CD4-positive, alpha-beta T cell treated with Interleukin-17A for 1 hour (primary cell): ENCODE data around the gene MXD4.

Experiments
- DNase-seq: peaks from one replicate; pipeline ENCODE4 v3.0.0-alpha.2; 2020

The MXD4 gene

DNA sequence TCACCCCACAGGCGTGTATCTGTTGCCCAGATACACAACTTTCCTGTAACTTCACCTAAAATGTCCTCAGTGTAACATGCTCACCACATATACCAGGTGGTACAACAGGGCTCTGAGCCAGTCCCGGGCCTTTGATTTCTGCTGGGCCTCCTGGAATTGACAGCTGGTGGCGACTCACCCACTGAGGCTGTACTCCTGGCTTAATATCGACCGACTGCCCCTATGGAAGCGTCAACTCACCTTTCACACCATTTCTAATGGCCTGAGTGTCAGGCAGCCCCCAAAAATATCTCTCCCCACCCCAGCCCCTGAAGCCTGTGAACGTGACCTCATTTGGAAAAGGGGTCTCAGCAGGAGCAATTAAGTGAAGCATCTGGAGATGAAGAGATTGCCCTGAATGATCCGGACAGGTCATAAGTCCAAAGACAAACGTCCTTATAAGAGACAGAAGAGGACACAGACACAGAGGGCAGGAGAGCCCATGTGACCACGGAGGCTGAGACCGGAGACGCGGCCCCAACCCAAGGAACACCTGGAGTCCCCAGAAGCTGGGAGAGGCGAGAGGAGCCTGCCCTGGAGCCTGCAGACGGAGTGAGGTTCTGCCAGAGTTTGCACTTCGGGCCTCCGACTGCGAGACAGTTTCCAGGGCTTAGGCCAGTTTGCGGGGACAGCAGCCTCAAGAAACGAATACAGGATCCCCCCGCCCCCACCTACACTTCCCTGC, 12.6 kb upstream of the MXD4 start:
- no peak for DNase-seq

- no peak for DNase-seq
Observed at GRCh38 chr4:2273657-2274319, 11.9 kb upstream of the MXD4 start.

DNA sequence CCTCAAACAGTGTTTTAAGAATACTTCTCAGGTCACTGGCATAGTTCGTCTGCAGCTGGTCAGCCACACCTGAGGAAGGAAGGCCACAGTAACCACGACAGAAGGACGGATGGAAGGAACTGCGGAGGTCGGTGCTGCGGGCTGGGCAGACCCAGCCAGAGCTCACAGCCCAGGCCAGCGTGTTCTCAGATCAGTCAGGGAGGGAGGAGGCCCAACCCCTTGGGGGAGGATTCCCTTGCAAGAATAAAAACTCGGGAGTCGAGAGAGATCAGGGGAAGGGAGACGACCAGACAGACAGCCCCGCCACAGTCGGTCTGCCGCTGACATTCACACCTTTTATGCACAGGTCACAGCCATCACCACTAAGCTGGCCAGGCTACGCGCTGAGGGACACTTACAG, 11.3 kb upstream of the MXD4 start:
- DNase-seq, result no peak

- DNase-seq, result no peak
Observed at GRCh38 chr4:2272828-2273120, 10.9 kb upstream of the MXD4 start.

DNA sequence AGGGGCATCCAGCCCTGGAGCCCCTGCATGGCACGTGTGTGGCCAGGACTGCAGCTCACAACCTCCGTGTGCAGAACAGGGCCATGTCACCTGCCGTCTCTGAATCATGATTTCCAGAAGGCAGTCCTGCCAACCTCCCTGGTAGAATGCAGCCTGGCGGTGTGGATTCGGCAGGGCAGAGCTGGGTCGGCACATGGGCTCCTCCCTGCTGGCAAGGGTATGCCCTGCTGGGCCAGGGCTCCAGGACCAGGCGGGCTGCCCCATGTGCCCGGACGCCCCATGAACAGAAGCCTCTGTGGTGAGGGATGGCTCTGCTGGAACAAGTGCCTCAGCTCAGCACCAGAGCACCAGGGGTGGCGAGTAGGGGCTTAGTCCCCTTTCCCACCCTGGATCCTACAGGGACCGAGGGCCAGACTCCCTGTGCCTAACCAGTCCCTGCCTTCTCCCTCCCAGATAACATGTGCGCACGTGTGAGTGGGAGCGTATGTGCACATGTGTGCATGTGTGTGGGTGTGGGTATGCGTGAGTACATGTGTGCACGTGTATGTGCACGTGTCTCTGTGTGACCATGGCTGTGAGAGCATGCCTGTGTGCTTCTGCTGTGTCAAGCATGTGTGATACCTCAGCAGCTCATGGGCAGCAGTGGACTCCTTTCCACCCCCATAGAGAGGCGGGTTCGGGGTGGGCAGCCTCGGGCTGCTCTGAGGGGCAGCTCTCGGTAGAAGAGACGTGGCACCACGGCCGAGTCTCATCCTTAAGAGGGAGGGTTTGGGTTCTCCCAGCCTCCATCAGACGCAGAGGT, 10.3 kb upstream of the MXD4 start:
- DNase-seq, result no peak

GRCh38 chr4:2271279-2272025, 9.5 kb upstream of the MXD4 start:
- DNase-seq, result no peak

DNA sequence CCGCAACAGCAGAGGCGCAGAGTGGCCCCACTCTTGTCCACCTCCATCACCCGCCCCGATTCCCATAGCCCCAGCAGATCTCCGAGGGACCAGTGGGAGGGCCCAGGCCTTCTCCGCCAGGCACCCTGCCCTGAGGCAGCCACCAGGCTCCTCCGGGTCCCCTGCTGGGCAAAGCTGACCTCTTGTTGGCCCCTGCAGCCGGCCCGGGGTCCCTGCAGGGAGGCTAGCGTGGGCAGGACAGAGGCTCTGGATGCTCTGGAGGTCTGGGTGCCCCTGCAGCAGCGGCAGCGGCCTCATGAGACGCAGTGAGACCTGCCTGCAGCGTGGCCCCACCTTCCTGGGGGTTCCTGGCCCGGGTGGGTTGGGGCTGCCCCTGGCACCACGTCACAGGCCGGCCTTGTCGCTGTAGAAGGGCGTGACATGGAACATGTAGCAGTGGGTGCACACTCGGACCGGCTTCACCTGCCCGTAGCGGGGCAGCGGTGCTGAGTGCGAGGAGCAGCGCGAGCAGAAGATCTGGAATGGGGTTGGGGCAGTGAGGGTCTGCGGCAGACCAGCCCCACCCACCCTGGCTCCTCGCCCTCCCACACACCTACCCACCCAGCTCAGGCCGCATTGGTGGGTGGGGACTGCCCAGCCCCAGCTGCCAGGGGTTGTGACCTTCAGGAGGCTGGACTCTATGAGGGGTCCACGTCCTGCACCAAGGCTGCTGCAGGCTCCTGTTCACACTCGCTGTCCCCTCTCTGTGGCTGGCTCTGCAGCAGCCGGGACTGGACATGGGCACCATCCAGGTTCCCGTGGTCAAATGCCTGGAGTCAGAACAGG, 8.6 kb upstream of the MXD4 start:
- no peak for DNase-seq

DNA sequence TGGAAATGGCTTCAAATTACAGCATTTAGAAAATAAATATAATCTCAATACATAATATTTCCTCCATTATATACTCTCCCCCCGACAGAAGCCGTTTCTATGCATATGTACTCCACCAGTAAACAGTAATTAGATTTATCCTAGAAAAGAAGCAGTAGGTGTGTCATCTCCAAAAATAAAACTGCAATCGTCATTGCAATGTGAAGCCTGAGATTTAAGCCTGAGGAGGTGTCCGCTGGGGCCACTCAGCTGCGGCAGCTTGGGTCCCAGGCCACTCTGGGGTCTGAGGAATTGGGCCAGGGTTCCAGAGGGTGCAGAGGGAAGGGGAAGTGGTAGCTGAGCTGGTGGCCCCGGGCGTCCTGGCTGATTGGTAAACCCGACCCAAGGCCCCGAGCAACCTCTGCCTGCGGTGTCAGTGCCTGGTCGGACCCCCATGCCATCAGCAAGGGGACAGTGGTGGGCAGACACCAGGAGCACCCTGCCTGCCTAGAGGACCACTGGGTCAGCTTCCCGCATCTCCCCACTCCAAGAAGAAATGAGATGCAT, 7.8 kb upstream of the MXD4 start:
- no peak for DNase-seq

DNA sequence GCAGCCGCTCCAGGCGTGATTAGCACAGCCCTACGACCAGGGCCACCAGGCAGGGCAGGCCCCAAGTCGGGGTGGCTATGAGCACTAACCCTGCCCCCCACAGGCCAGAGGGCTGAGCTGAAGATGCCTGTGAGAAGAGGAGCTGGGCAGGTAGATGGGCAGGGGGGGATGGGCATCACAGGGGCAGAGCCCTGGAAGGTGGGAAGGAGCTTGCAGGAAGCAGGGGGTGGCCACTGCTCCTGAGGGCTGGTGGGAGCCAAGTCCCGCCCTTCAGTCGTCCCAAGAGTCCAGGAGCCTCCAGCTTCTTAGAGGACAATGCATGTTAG, 7.3 kb upstream of the MXD4 start:
- DNase-seq, result no peak

DNA sequence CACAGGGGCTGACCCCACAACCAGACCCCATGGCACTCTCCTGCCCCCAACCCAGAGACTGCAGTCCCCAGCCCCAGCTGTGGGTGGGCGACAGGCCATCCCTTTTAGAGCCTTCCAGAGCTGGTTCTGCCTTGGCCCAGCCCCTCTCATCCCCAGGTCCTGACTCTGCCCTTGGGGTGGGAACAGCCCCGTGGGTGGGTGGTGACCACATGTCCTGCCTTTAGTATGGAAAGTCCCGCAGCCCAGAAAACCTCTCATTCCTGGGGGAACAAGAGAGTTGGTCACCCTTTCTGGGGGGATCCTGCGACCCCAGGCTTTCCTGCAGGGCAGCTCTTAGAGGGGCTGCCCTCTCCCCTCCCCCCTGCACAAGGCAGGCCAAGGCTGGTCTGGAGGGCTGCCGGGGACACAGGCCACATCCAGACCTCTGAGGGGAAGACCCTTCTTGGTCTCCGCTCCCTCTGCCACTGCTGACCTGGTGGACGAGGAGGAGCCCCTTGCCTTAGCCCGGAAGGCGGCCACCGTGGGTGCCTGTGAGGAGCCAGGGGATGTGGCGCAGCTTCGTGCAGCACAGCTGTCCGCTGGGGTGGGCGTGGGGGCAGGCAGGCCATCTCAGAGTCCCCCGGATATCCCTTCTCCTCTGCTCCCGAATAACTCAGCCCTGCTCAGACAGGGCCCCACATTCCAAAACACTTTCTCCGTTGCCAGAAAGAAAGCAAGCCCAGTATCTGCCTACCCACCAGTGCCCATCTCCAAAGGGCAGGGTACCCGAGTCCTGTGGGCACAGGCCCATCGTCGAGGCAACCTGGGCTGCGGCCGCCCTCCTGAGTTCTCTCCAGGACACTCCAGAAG, 6.7 kb upstream of the MXD4 start:
- DNase-seq, result no peak

DNA sequence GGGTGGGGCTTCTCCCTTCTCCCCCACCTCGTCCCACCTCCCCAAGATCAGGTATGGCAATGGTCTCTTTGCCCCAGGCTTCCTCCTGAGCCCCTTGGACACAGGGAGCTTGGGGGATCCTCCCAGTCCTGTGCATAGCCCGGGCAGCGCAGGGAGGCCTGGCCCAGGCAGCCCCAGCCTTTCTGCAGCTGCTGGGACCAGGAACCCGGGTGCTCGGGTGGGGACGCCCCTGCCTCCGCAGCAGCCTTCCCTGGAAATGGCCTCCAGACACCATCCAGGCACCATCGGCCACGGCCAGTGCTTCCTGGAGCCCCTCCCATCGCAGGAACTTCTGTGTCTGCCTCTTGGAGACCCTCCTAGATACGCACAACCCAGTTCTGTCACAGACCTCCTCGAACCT, 5.9 kb upstream of the MXD4 start:
- DNase-seq, result no peak

- DNase-seq, result no peak
Observed at GRCh38 chr4:2267320-2267811, 5.5 kb upstream of the MXD4 start.

- no peak for DNase-seq
Observed at GRCh38 chr4:2266821-2267220, 4.9 kb upstream of the MXD4 start.

DNA sequence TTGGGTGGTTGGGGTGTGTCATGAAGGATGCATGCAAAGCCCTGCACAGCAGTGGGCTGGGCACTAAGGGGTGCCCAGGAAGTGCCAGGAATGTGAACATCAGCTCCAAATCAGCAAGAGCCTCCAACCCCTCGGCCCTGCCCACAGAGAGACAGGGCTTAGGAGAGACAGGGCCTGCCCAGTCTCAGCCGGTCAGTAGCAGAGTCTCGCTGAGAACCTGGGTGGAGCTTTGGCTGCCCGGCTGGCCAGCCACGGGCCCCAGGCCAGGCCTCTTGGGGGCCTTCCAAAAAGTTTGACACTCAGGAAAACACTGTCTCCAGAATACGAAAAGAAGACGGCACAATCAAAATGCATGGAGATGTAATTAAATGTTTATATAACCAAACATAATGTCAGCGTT, 4.3 kb upstream of the MXD4 start:
- DNase-seq, result no peak

DNA sequence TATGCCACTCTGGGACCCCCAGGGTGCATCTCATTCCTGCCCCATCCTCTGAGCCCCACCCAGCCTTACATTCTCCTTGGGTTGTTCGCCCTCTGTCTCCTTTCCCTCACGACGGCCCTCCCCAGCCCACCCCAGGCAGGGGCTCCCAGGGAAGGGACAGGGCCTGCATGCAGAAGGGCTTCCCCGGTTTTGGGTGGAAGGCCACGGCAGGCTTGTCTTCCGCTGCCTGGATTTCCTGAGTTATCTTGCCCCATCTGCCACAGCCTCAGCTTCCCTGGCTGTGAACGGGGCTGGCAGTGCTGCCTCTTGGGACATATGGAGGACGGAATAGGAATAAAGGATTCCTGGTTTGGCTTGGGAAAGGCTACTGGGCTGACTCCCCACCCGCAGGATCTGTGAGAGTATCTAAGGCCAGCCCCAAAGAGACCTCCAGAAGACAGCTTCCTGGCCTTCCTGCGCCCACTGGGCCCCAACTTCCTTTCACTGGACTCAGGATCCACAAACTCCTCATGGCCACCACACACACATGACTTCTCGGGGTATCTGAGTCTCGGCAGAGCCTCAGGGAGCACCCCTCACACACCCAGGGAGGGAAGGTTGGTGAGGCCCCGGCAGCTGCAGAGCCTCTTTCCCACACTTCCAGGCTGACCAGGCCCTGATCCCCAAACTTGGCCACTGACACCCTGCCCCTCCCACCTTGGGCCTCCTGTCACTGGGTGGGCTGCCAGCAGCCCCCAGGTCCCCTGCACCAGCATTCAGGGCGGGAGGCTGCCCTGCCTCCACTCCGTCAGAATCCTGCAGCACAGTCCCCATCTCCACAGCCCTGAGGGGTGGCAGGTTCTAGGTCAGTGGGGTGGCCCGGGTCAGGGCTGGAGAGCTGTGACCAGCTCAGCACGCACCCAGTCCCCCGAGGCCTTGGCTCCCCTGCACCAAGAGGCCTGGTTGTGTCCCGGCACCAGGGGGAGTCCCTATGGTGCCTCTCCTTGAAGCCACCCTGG, 3.5 kb upstream of the MXD4 start:
- DNase-seq, result no peak

- DNase-seq, result no peak
Observed at GRCh38 chr4:2264481-2265041, 2.7 kb upstream of the MXD4 start.

DNA sequence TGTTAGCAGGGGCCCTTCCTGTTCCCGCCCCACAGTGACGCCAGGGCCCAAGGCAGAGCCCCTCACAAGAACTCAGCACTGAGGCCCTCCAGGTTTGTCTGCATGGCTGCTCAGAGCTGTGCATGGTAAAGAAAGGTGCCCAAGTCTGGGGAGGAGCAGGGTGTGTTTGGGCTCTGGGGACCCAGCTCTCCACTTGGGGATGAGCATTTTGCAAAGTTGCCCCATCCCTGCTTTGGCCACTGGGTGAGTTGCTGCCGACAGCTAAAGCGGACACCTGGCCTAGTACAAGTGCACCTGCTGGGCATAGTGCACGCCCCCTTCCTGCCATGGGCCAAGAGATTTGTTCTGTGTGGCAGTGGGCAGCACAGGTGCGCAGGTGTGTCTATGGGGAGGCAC, 2.0 kb upstream of the MXD4 start:
- DNase-seq, result no peak

- no peak for DNase-seq
Observed at GRCh38 chr4:2262944-2263250, 988 bp upstream of the MXD4 start.

DNA sequence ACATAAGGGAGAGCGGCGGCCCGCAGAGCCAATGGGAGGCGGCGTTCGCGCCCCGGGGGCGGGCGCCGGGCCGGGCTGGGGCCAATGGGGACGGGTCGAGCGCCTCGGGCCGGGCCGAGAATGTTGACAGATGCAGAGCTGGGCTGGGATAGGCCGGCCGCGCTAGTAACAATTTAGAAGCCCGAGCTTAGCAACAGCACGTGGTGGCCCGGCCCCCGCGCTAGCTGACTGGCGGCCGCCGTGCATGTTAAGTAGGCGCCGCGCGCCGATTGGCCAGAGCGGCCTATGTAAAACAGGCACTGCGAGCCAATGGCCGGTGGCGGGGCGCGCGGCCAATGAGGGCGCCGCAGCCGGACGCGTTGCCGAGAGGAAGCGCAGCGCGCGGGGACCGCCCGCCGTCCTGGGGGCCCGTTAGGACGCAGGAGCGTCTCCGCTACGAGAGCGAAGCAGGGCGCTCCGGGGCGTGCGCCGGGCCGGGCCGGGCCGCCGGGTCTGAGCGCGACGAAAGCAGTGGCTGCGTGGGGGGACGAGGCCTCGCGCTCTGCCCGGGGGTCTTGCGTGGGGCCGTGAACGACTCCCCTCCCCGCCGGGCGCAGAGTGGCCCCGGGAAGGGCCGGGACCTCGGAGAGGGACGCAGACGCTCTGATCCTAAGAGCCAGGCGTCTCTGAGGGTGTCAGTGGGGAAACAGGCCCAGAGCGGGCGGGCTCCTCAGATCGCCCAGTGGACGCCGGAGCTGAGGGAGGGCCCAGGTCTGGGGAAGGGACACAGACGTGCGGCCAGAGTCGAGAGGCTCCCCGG, 435 bp upstream of the MXD4 start:
- DNase-seq, result peak; percentile 99
